Measurements from ENCODE around the gene HMGCLL1.

The HMGCLL1 gene

GRCh38 chr6:55405474-55406235, 173.3 kb downstream of the HMGCLL1 start:
- TF ChIP-seq CTCF (IDR thresholded peaks at IDR 0.05) = no peak

DNA sequence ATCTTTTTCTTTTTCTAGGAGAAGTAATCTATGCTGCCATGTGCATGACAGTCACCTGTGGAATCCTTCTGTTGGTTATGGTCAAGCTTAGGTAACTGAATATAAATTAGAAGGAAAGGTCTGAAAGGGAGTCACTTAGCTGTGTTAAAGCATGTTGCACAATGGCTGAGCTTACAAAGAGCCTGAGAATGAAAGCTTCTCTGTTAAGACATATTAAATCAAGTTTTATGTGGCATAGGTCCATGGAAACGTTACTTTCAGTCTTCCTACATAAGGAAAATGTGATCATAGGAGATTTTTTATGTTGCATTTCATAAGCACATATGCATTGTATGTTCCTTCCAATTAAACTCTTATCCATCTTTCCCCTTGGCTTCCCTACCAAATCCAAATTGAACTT, 179.6 kb downstream of the HMGCLL1 start:
- TF ChIP-seq CTCF (IDR thresholded peaks at IDR 0.05) = no peak

- no peak for TF ChIP-seq CTCF (IDR thresholded peaks at IDR 0.05)
Observed at GRCh38 chr6:55397986-55398385, 181.0 kb downstream of the HMGCLL1 start.

GRCh38 chr6:55395871-55396270, 183.1 kb downstream of the HMGCLL1 start:
- no peak for TF ChIP-seq CTCF (IDR thresholded peaks at IDR 0.05)

DNA sequence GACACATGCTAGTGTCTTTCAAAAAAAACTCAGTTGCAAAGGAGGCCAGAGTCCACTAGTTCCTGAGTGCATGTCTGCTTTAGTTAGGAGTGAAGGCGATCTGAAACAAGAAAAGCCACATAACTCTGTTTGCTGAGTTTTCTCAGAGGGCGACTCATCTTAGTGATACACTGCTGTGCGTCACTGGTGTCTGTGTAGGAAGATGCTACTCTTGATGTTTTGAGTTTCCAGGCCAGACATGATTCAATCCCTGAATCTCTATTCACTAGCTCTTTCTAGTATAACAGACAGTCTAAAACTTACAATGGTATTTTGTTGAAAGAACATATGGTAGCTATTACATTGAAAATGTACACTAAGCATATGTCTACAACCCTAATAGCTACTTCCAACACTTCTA, 190.8 kb downstream of the HMGCLL1 start:
- TF ChIP-seq CTCF (IDR thresholded peaks at IDR 0.05) = no peak
